Upper lobe of right lung (tissue), 1 donor: ENCODE data around the gene NUDT19. TPM values are rescaled to one million over a fixed set of nuclear protein-coding genes. Genes with fewer than 3 reads are reported as not detected.
"Not testable (repeated sequence)": the region's sequence is repeated elsewhere in the genome, so short reads cannot be mapped to it uniquely, and the experiment has no call there.

Source experiments
- ATAC-seq: fragments of 200-7000 bp; cut with Tn5 transposase; one replicate; pipeline ENCODE4 v1.9.1; 2020; ENCODE audit warnings: mild to moderate bottlenecking, moderate library complexity
- DNase-seq: peaks from one replicate; pipeline ENCODE4 v3.0.0-alpha.2; 2020
- H3K27ac ChIP-seq: fragments of 200-600 bp; one replicate; pipeline ENCODE4 v1.8.0; 2022
- H3K27me3 ChIP-seq: fragments of 200-600 bp; one replicate; pipeline ENCODE4 v1.8.0; 2022; ENCODE audit warnings: mild to moderate bottlenecking
- H3K36me3 ChIP-seq: fragments of 200-600 bp; one replicate; pipeline ENCODE4 v1.8.0; 2022
- H3K4me1 ChIP-seq: fragments of 200-600 bp; one replicate; pipeline ENCODE4 v1.8.0; 2022
- H3K4me3 ChIP-seq: fragments of 200-600 bp; one replicate; pipeline ENCODE4 v1.8.0; 2022; ENCODE audit warnings: mild to moderate bottlenecking
- H3K9me3 ChIP-seq: fragments of 200-600 bp; one replicate; pipeline ENCODE4 v1.8.0; 2022
- intact Hi-C: fragments of 100-400 bp; cut with DNase I; formaldehyde crosslinking; loops from one replicate; pipeline ENCODE4 v1.11.0; 2022
- total RNA-seq: library from RNA; stranded (reverse); fragmentation: NEBNext Ultra II Directional; extraction: Animal tissue kit (Norgen Biotek cat#: 25700); gene quantifications from one replicate; pipeline ENCODE4 v1.2.1, GENCODE V29; 2021
- TF ChIP-seq, protein P1 (sequence below): fragments of 200-600 bp; IDR thresholded peaks from one replicate; pipeline ENCODE4 v1.8.0; 2022; ENCODE audit warnings: antibody characterized with exemption
- donor health status: DM: no; HTN: yes; CAD: no; lungs with severe emphysema.

NUDT19 gene
- total RNA-seq, 1 donor from 2014 or later = 14.2 TPM

DNA sequence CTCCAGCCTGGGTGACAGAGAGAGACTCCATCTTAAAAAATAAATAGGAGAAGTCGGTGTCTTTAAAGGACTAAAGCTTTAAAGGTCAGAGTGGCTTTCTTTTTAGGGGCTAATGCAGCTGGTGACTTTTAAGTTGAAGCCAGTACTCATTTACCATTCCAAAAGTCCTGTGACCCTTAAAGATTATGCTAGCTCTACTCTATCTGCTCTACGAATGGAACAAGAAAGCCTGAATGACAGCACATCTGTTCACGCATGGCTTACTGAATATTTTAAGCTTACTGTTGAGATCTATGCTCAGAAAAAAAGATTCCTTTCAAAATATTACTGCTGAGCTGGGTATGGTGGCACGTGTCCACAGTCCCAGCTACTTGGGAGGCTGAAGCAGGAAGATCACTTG, 44.3 kb downstream of the NUDT19 start:
- H3K4me3 ChIP-seq = no peak overlapping the region
- no peaks in the 10 kb centered on the region for H3K4me1 ChIP-seq
- no peaks in the 10 kb centered on the region for H3K9me3 ChIP-seq
- no peak overlapping the region for H3K27ac ChIP-seq
- no peaks in the 10 kb centered on the region for H3K36me3 ChIP-seq
- H3K27me3 ChIP-seq = no peaks in the 10 kb centered on the region
- DNase-seq = no peak
- TF ChIP-seq, protein P1, sequence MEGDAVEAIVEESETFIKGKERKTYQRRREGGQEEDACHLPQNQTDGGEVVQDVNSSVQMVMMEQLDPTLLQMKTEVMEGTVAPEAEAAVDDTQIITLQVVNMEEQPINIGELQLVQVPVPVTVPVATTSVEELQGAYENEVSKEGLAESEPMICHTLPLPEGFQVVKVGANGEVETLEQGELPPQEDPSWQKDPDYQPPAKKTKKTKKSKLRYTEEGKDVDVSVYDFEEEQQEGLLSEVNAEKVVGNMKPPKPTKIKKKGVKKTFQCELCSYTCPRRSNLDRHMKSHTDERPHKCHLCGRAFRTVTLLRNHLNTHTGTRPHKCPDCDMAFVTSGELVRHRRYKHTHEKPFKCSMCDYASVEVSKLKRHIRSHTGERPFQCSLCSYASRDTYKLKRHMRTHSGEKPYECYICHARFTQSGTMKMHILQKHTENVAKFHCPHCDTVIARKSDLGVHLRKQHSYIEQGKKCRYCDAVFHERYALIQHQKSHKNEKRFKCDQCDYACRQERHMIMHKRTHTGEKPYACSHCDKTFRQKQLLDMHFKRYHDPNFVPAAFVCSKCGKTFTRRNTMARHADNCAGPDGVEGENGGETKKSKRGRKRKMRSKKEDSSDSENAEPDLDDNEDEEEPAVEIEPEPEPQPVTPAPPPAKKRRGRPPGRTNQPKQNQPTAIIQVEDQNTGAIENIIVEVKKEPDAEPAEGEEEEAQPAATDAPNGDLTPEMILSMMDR = no peak
- intact Hi-C loops = no loop called here
- ATAC-seq = no peak

DNA sequence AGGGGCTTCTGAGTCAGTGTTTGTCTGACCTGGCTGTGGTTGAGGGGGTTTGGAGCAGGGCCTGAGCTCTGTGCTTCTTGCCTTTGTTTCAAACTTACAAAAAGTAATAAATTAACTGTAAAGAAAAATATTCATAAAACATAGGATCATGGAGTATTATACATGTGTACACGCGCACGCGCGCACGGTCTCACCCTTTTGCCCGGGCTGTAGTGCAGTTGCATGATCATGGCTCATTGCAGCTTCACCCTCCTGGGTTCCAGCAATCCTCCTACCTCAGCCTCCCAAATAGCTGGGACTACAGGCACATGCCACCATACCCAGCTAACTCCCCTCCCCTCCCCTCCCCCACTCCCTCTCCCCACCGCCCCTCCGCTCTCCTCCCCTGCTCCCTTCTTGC, 51.4 kb downstream of the NUDT19 start:
- ATAC-seq = no peak
- intact Hi-C loops = no loop called here
- no peak for DNase-seq

DNA sequence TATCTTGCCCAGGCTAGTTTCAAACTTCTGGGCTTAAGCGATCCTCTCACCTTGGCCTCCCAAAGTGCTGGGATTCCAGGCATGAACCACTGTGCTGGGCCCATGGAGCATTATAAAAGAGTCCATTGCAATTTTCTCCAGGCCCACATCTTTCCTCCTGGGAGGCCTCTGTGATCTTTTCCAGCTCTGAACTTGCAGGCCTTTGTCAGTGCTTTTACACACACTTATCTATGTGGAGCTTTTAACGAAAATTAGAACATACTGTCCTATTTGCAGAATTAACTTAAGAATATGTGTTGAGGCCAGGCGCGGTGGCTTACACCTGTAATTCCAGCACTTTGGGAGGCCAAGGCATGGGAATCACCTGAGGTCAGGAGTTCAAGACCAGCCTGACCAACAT, 51.8 kb downstream of the NUDT19 start:
- ATAC-seq (no peak), DNase-seq (no peak)
- H3K4me1 ChIP-seq = no peaks in the 10 kb centered on the region
- H3K4me3 ChIP-seq = no peak overlapping the region
- TF ChIP-seq, protein P1 = no peak
- no peaks in the 10 kb centered on the region for H3K9me3 ChIP-seq
- H3K27ac ChIP-seq = no peak overlapping the region
- intact Hi-C loops = no loop called here
- H3K27me3 ChIP-seq = no peaks in the 10 kb centered on the region
- no peaks in the 10 kb centered on the region for H3K36me3 ChIP-seq

More for the DNA sequence above, 51.4 kb downstream of the NUDT19 start:
- H3K4me3 ChIP-seq = no peak overlapping the region
- H3K27ac ChIP-seq = no peak overlapping the region
- no peaks in the 10 kb centered on the region for H3K27me3 ChIP-seq
- TF ChIP-seq, protein P1 = no peak
- no peaks in the 10 kb centered on the region for H3K9me3 ChIP-seq
- H3K4me1 ChIP-seq = no peaks in the 10 kb centered on the region
- H3K36me3 ChIP-seq = no peaks in the 10 kb centered on the region

DNA sequence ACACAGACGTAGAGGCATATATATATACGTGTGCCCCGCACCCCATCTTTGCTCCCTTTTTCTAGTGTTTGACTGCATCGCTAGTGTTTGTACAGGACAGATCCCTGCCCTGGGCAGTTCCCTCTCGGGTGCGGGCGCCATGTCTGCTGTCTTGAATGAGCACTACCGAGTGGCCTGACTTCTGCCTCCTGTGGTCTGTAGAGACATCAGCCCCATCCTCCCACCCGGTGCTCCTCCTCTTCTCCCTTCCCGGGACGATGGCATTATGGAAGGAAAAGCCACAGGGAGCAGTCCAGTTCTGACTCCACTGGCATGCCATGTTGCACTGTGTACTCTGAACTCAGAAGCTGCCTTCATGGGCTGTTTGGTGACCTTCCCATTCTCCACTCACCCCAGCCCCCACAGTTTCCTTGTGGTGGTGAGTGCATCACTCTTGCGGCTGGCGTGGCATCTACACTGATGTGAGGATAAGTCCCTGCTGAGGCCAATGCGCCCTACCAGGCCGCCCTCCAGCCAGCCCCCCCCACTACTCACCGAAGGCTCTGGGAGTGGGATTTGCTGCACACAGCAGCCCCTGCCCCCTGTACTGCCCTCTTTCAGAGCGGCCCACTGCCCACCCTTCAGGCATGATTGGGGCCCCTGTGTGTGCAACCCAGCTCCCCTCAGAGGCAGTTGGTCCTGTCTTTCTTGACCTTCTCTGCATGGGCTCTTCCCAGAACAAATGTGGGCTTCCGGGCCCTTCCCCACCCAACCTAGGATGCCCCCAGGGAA, 53.1 kb downstream of the NUDT19 start:
- Histone ChIP-seq H3K27me3 (no peaks in the 10 kb centered on the region), H3K36me3 (no peaks in the 10 kb centered on the region), H3K4me3 (no peak overlapping the region), H3K4me1 (no peaks in the 10 kb centered on the region), H3K27ac (no peak overlapping the region), H3K9me3 (no peaks in the 10 kb centered on the region)
- no peak for DNase-seq
- TF ChIP-seq, protein P1 = no peak
- ATAC-seq = peak; percentile 20
- intact Hi-C loops = no loop called here

DNA sequence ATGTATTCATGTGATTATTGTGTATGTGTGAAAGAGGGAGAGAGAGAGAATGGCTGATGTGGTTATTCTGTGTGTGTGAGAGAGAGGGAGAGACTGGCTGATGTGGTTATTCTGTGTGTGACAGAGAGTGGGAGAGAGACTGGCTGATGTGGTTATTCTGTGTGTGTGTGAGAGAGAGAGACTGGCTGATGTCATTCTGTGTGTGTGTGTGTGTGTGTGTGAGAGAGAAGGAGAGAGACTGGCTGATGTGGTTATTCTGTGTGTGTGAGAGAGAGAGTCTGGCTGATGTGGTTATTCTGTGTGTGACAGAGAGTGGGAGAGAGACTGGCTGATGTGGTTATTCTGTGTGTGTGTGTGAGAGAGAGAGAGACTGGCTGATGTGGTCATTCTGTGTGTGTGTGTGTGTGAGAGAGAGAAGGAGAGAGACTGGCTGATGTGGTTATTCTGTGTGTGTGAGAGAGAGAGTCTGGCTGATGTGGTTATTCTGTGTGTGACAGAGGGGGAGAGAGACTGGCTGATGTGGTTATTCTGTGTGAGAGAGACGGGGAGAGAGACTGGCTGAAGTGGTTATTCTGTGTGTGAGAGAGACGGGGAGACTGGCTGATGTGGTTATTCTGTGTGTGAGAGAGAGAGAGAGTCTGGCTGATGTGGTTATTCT, 54.1 kb downstream of the NUDT19 start:
- H3K27me3 ChIP-seq, H3K36me3 ChIP-seq, H3K27ac ChIP-seq, H3K4me1 ChIP-seq, DNase-seq, ATAC-seq, intact Hi-C loops, H3K9me3 ChIP-seq, H3K4me3 ChIP-seq: not testable (repeated sequence)

DNA sequence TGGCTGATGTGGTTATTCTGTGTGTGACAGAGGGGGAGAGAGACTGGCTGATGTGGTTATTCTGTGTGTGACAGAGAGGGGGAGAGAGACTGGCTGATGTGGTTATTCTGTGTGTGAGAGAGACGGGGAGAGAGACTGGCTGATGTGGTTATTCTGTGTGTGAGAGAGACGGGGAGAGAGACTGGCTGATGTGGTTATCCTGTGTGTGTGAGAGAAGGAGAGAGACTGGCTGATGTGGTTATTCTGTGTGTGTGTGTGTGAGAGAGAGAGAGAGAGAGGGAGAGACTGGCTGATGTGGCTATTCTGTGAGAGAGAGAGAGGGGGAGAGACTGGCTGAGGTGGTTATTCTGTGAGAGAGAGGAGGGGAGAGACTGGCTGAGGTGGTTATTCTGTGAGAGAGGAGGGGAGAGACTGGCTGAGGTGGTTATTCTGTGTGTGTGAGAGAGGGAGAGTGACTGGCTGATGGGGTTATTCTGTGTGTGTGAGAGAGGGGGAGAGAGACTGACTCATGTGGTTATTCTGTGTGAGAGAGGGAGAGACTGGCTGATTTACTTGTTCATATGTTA, 55.1 kb downstream of the NUDT19 start:
- H3K4me3 ChIP-seq, intact Hi-C loops, ATAC-seq, H3K4me1 ChIP-seq, H3K9me3 ChIP-seq, DNase-seq, H3K27me3 ChIP-seq, H3K36me3 ChIP-seq, H3K27ac ChIP-seq: not testable (repeated sequence)
